HG03469 (cell line): ENCODE data around the gene SHKBP1.
"Not testable (repeated sequence)": the region's sequence is repeated elsewhere in the genome, so short reads cannot be mapped to it uniquely, and the experiment has no call there.

Experiments used
- ATAC-seq: cut with Tn5 transposase; IDR thresholded peaks from one replicate; pipeline ENCODE4 v1.9.1; 2021; ENCODE audit warnings: mild to moderate bottlenecking, moderate library complexity, moderate number of reproducible peaks; ENCODE audit not compliant: unreplicated experiment

The SHKBP1 gene

GRCh38 chr19:40576585-40577451 lies at the start of gene SHKBP1:
TSS of gene SHKBP1 (plus strand) at chr19:40576873. CDS start at chr19:40576900, 27 bp downstream.
- ATAC-seq = peak; percentile 84

- ATAC-seq = no peak
Observed at GRCh38 chr19:40528078-40528477, 48.6 kb upstream of the SHKBP1 start.

GRCh38 chr19:40528533-40529092 lies 48.1 kb upstream of the SHKBP1 start:
- no peak for ATAC-seq

- no peak for ATAC-seq
Observed at GRCh38 chr19:40529093-40529954, 47.3 kb upstream of the SHKBP1 start.

- no peak for ATAC-seq
Observed at GRCh38 chr19:40530091-40530901, 46.4 kb upstream of the SHKBP1 start.

GRCh38 chr19:40533508-40533907 lies 43.2 kb upstream of the SHKBP1 start:
- no peak for ATAC-seq

GRCh38 chr19:40534148-40534547 lies 42.5 kb upstream of the SHKBP1 start:
- ATAC-seq = no peak

- no peak for ATAC-seq
Observed at GRCh38 chr19:40539070-40539469, 37.6 kb upstream of the SHKBP1 start.

- ATAC-seq = no peak
Observed at GRCh38 chr19:40542202-40542859, 34.3 kb upstream of the SHKBP1 start.

- no peak for ATAC-seq
Observed at GRCh38 chr19:40543029-40543597, 33.6 kb upstream of the SHKBP1 start.

GRCh38 chr19:40546153-40546841 lies 30.4 kb upstream of the SHKBP1 start:
- not testable (repeated sequence) for ATAC-seq

GRCh38 chr19:40547190-40547589 lies 29.5 kb upstream of the SHKBP1 start:
- ATAC-seq = not testable (repeated sequence)

- no peak for ATAC-seq
Observed at GRCh38 chr19:40547836-40548235, 28.8 kb upstream of the SHKBP1 start.

GRCh38 chr19:40549007-40549708 lies 27.5 kb upstream of the SHKBP1 start:
- no peak for ATAC-seq

GRCh38 chr19:40550951-40551350 lies 25.7 kb upstream of the SHKBP1 start:
- no peak for ATAC-seq

GRCh38 chr19:40552848-40553247 lies 23.8 kb upstream of the SHKBP1 start:
- ATAC-seq = no peak

- no peak for ATAC-seq
Observed at GRCh38 chr19:40553885-40554857, 22.5 kb upstream of the SHKBP1 start.
